Measurements from ENCODE around the gene USP3.
"Not testable (repeated sequence)": the region's sequence is repeated elsewhere in the genome, so short reads cannot be mapped to it uniquely, and the experiment has no call there.

The USP3 gene

DNA sequence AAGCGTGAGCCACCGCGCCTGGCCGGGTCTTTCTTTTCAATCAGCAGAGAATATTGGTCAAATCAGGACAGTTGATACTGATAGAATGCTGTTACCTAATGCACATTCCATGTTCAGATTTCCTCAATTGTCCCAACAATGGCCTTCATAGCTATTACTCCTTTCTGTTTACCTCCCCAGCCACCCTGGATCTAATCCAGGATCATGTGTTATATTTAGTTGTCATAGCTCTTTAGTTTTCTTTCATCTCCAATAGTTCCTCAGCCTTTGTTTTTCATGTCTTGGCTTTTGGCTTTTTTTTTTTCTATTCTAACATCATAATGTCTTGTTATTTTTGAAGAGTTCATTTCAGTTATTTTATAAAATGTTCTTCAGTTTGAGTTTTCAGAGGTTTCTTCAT is 14.6 kb downstream of the USP3 start:
- Histone ChIP-seq H3K9me3 (ENCODE audit: control insufficient read depth, insufficient read depth, low read length) (no peaks in the 10 kb centered on the region), H3K9ac (ENCODE audit: low read depth, low read length) (no peak overlapping the region), H3K27me3 (ENCODE audit: control insufficient read depth, insufficient read depth, low read length) (peaks cover under 1% of the 10 kb centered on the region; the same call in 1 of the 2 replicates), H3K36me3 (ENCODE audit: control insufficient read depth, insufficient read depth, low read length) (no peaks in the 10 kb centered on the region), H3K4me1 (ENCODE audit: control insufficient read depth, insufficient read depth, low read length) (peaks cover 29% of the 10 kb centered on the region), H3K4me3 (ENCODE audit: low read depth, low read length) (no peak overlapping the region), H3K27ac (ENCODE audit: low read depth, low read length) (no peak overlapping the region)

GRCh38 chr15:63519548-63520178 is 15.3 kb downstream of the USP3 start:
- Histone ChIP-seq H3K9me3 (ENCODE audit: control insufficient read depth, insufficient read depth, low read length) (no peaks in the 10 kb centered on the region), H3K4me3 (ENCODE audit: low read depth, low read length) (no peak overlapping the region), H3K9ac (ENCODE audit: low read depth, low read length) (no peak overlapping the region), H3K4me1 (ENCODE audit: control insufficient read depth, insufficient read depth, low read length) (peaks cover 29% of the 10 kb centered on the region), H3K36me3 (ENCODE audit: control insufficient read depth, insufficient read depth, low read length) (no peaks in the 10 kb centered on the region), H3K27ac (ENCODE audit: low read depth, low read length) (no peak overlapping the region), H3K27me3 (ENCODE audit: control insufficient read depth, insufficient read depth, low read length) (no peaks in the 10 kb centered on the region; the same call in 1 of the 2 replicates)

DNA sequence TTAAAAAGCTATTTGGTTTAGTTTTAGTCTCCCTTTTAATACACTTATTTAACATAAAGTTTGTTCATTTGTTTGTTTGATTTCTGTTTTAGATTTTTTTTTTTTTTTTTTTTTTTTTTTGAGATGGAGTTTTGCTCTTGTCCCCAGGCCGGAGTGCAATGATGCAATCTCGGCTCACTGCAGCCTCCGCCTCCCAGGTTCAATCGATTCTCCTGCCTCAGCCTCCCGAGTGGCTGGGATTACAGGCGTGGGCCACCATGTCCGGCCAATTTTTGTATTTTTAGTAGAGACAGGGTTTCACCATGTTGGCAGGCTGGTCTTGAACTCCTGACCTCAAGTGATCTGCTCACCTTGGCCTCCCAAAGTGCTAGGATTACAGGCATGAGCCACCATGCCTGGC is 16.1 kb downstream of the USP3 start:
- H3K27ac ChIP-seq (ENCODE audit: low read depth, low read length); H3K9ac ChIP-seq (ENCODE audit: low read depth, low read length); H3K9me3 ChIP-seq (ENCODE audit: control insufficient read depth, insufficient read depth, low read length); H3K36me3 ChIP-seq (ENCODE audit: control insufficient read depth, insufficient read depth, low read length); H3K27me3 ChIP-seq (ENCODE audit: control insufficient read depth, insufficient read depth, low read length); H3K4me3 ChIP-seq (ENCODE audit: low read depth, low read length): not testable (repeated sequence)
- peaks cover 22% of the 10 kb centered on the region for H3K4me1 ChIP-seq (ENCODE audit: control insufficient read depth, insufficient read depth, low read length)

- Histone ChIP-seq H3K4me1 (ENCODE audit: control insufficient read depth, insufficient read depth, low read length) (peaks cover 10% of the 10 kb centered on the region), H3K9ac (ENCODE audit: low read depth, low read length) (no peak overlapping the region), H3K27ac (ENCODE audit: low read depth, low read length) (no peak overlapping the region)
Measured at GRCh38 chr15:63522225-63522578, 17.8 kb downstream of the USP3 start.

GRCh38 chr15:63523306-63523990 is 19.1 kb downstream of the USP3 start:
- Histone ChIP-seq H3K36me3 (ENCODE audit: control insufficient read depth, insufficient read depth, low read length) (no peaks in the 10 kb centered on the region), H3K27ac (ENCODE audit: low read depth, low read length) (no peak overlapping the region), H3K4me1 (ENCODE audit: control insufficient read depth, insufficient read depth, low read length) (no peaks in the 10 kb centered on the region), H3K27me3 (ENCODE audit: control insufficient read depth, insufficient read depth, low read length) (no peaks in the 10 kb centered on the region; the same call in 1 of the 2 replicates), H3K9me3 (ENCODE audit: control insufficient read depth, insufficient read depth, low read length) (no peaks in the 10 kb centered on the region), H3K9ac (ENCODE audit: low read depth, low read length) (no peak overlapping the region), H3K4me3 (ENCODE audit: low read depth, low read length) (no peak overlapping the region)

More at GRCh38 chr15:63522225-63522578, 17.8 kb downstream of the USP3 start:
- H3K36me3 ChIP-seq (ENCODE audit: control insufficient read depth, insufficient read depth, low read length), result no peaks in the 10 kb centered on the region
- no peaks in the 10 kb centered on the region for H3K9me3 ChIP-seq (ENCODE audit: control insufficient read depth, insufficient read depth, low read length)
- H3K27me3 ChIP-seq (ENCODE audit: control insufficient read depth, insufficient read depth, low read length), result no peaks in the 10 kb centered on the region; the same call in 1 of the 2 replicates
- H3K4me3 ChIP-seq (ENCODE audit: low read depth, low read length), result no peak overlapping the region

DNA sequence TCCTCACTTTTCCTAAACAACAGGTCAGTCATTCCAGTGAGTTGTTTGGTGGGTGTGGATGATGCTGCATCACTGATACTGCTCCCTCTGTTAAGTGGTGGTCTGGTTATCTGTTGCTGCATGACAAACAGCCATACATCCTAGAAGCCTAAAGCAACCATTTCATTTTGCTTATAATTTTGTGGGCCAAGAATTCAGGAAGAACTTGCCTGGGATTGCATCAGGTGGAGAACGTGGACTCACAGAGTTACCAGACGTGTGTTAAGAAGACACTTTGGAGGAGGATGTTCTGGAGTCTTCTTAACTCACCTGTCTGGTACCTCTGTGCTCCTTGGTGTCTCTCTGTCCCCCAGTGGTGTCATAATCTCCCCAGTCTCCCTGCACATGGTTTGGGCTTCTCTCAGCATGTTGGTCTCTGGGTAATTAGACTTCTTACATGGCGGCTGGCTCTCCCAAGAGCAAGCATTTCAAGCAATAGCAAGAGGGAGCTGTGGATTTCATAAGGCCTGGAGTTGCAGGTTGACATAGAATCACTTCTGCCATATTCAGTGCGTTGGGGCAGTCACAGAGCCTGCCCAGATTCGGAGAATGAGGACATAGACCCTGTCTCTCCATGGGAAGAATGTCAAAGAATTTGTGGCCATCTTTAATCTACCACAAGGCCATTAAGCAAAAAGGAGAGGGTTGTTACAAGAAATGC is 20.1 kb downstream of the USP3 start:
- H3K27me3 ChIP-seq (ENCODE audit: control insufficient read depth, insufficient read depth, low read length), result no peaks in the 10 kb centered on the region; the same call in 1 of the 2 replicates
- H3K4me3 ChIP-seq (ENCODE audit: low read depth, low read length), result no peak overlapping the region
- no peaks in the 10 kb centered on the region for H3K36me3 ChIP-seq (ENCODE audit: control insufficient read depth, insufficient read depth, low read length)
- no peak overlapping the region for H3K27ac ChIP-seq (ENCODE audit: low read depth, low read length)
- H3K9me3 ChIP-seq (ENCODE audit: control insufficient read depth, insufficient read depth, low read length), result no peaks in the 10 kb centered on the region
- H3K4me1 ChIP-seq (ENCODE audit: control insufficient read depth, insufficient read depth, low read length), result no peaks in the 10 kb centered on the region
- H3K9ac ChIP-seq (ENCODE audit: low read depth, low read length), result no peak overlapping the region

DNA sequence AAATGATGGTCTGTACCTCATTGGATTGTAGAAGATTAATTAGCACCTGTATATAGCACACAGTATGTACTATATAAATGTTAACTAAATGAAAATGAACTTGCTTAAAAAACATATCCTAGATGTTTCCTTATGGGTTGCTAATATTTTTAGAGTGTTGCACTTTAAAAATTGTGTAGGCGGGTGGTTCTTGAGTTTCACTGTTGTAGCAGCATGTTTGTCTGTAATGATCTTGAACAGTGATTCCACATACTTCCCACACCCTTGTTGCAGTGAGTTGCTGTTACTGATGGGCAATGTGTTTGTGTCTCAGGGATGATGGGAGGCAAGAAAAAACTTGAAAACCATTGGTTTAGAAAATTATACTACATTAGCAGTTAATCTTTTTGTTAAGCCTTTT is 22.0 kb downstream of the USP3 start:
- Histone ChIP-seq H3K27me3 (ENCODE audit: control insufficient read depth, insufficient read depth, low read length) (no peaks in the 10 kb centered on the region; the same call in 1 of the 2 replicates), H3K4me1 (ENCODE audit: control insufficient read depth, insufficient read depth, low read length) (peaks cover 3% of the 10 kb centered on the region; the same call in 1 of the 2 replicates), H3K9ac (ENCODE audit: low read depth, low read length) (no peak overlapping the region), H3K4me3 (ENCODE audit: low read depth, low read length) (no peak overlapping the region), H3K27ac (ENCODE audit: low read depth, low read length) (no peak overlapping the region), H3K36me3 (ENCODE audit: control insufficient read depth, insufficient read depth, low read length) (no peaks in the 10 kb centered on the region), H3K9me3 (ENCODE audit: control insufficient read depth, insufficient read depth, low read length) (no peaks in the 10 kb centered on the region)

GRCh38 chr15:63528138-63528659 is 23.8 kb downstream of the USP3 start:
- Histone ChIP-seq H3K9ac (ENCODE audit: low read depth, low read length) (no peak overlapping the region), H3K27ac (ENCODE audit: low read depth, low read length) (no peak overlapping the region), H3K9me3 (ENCODE audit: control insufficient read depth, insufficient read depth, low read length) (no peaks in the 10 kb centered on the region), H3K27me3 (ENCODE audit: control insufficient read depth, insufficient read depth, low read length) (no peaks in the 10 kb centered on the region; the same call in 1 of the 2 replicates), H3K4me1 (ENCODE audit: control insufficient read depth, insufficient read depth, low read length) (peaks cover 18% of the 10 kb centered on the region), H3K36me3 (ENCODE audit: control insufficient read depth, insufficient read depth, low read length) (no peaks in the 10 kb centered on the region), H3K4me3 (ENCODE audit: low read depth, low read length) (no peak overlapping the region)

- Histone ChIP-seq H3K9me3 (ENCODE audit: control insufficient read depth, insufficient read depth, low read length) (no peaks in the 10 kb centered on the region), H3K9ac (ENCODE audit: low read depth, low read length) (no peak overlapping the region), H3K36me3 (ENCODE audit: control insufficient read depth, insufficient read depth, low read length) (no peaks in the 10 kb centered on the region), H3K4me3 (ENCODE audit: low read depth, low read length) (no peak overlapping the region), H3K4me1 (ENCODE audit: control insufficient read depth, insufficient read depth, low read length) (peaks cover 24% of the 10 kb centered on the region), H3K27me3 (ENCODE audit: control insufficient read depth, insufficient read depth, low read length) (no peaks in the 10 kb centered on the region), H3K27ac (ENCODE audit: low read depth, low read length) (no peak overlapping the region)
Measured at GRCh38 chr15:63530235-63530634, 25.8 kb downstream of the USP3 start.

GRCh38 chr15:63530752-63531299 is 26.4 kb downstream of the USP3 start:
- no peak overlapping the region for H3K4me3 ChIP-seq (ENCODE audit: low read depth, low read length)
- no peak overlapping the region for H3K27ac ChIP-seq (ENCODE audit: low read depth, low read length)
- H3K9me3 ChIP-seq (ENCODE audit: control insufficient read depth, insufficient read depth, low read length), result no peaks in the 10 kb centered on the region
- H3K27me3 ChIP-seq (ENCODE audit: control insufficient read depth, insufficient read depth, low read length), result no peaks in the 10 kb centered on the region
- H3K36me3 ChIP-seq (ENCODE audit: control insufficient read depth, insufficient read depth, low read length), result no peaks in the 10 kb centered on the region
- H3K4me1 ChIP-seq (ENCODE audit: control insufficient read depth, insufficient read depth, low read length), result peaks cover 30% of the 10 kb centered on the region
- no peak overlapping the region for H3K9ac ChIP-seq (ENCODE audit: low read depth, low read length)

Data from HUES48 (cell line).